ENCODE data around the gene EPN3.

EPN3 gene

GRCh38 chr17:50589095-50589705 is 56.7 kb downstream of the EPN3 start:
- no peak for DNase-seq (ENCODE audit: low read depth, low spot score)

DNA sequence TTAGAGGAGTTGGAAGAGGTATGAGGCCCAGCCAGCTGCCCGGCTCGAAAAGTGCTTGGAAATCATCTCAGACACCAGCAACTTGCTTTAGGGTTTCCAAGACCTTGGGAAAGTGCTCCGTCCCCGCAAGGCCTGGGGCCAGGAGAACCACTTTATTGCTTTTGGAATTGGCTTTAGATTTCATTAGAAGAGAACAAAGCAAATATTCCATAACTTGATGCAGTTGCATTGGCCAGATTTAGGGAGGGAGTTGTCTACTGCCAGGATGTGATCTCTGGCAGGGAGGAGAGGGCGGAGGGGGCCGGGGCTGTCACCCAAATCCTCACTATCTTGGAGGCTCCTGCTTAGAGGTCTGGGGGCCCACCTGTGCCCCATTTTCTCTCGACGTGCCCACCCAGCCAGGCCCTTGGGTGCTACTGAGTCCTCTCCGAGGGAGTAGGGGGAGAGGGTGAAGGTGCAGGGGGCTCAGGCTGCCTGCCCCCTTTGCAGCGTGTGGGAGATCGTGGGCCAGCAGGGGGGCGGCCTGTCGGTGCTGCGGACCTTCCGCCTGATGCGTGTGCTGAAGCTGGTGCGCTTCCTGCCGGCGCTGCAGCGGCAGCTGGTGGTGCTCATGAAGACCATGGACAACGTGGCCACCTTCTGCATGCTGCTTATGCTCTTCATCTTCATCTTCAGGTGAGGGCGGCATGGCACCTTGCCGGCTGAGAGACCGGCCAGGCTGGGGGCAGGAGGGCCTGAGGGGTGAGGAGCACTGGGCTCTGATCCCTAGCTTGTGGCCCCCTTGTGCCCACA is 58.6 kb downstream of the EPN3 start:
- no peak for DNase-seq (ENCODE audit: low read depth, low spot score)

DNA sequence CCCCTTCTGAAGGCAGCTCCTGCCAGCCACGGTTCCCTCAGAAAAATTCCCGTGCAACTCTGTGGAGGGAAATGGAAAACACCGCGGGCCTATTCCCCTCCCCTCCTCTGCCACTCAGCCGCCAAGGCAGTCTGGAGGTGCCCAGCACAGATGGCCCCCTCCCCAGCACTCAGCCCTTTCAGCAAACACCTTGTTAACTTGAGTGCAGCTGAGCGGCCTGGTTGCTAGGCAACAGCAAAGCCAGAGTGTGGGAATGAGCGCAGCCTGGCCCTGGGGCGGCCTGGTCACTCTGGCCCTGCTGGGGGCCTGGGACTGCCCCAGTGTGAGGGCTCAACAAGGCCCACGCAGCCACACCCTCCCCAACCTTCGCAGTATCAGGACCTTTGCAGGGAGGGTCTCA is 60.8 kb downstream of the EPN3 start:
- DNase-seq (ENCODE audit: low read depth, low spot score), result no peak
